ENCODE measurements around the gene DNAH17. TPM values are rescaled to one million over a fixed set of nuclear protein-coding genes. Genes with fewer than 3 reads are reported as not detected.

The DNAH17 gene
- total and polyA plus RNA-seq, 2 of the 8 experiments (the other 6 are each of a cell fraction or from before 2014, with no cell fraction given): 0.14 to 0.67 TPM

DNA sequence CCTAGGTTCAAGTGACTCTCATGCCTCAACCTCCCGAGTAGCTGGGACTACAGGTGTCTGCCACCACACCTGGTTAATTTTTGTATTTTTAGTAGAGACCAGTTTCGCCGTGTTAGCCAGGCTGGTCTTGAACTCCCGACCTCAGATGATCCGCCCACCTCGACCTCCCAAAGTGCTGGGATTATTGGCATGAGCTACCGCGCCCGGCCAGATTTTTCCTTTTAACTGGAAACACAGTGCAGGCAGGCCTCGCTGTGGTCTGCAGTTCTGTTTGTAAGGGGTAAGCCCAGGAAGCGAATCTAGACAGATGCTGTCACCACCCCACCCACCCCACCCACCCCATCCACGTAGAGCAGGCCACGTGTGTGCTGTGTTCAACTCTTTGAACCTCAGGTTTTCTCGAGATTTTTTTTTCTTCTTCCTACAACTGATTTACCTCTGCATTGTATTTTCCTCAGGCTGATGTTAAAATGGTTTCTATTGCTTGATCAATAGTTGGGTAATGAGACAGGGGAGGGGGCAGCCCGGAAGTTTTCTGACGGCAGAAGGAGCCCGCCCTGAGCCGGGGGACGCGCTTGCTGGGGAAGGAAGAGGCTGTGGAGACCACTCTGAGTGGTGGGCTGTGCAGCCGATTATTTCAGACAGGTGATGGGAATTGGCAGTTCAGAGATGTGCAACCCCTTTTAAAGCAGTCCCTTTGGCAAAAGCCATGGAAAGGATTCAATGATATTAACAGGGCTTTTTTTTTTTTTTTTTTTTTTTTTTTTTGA is 72.9 kb downstream of the DNAH17 start:
- no peak overlapping the region for H3K18ac ChIP-seq (ENCODE audit: extremely low read depth, low read length)
- no peaks in the 10 kb centered on the region for H3K9me3 ChIP-seq (ENCODE audit: insufficient read depth in 2 of 2, low read depth in 1 of 2, low read length in 1 of 2)
- 89% methylated on average over 21 of the region's 21 CpGs; no CpG with 5 or more reads in 1 of the 2 experiments for WGBS, 2 experiments (ENCODE audit: extremely low coverage in 1 of 2, insufficient coverage in 1 of 2, insufficient read length in 1 of 2, insufficient replicate concordance in 2 of 2, low coverage in 1 of 2, low lambda C conversion rate in 2 of 2, missing lambda C conversion rate in 1 of 2)
- H4K91ac ChIP-seq (replicated peaks; ENCODE audit: insufficient read length, low read length): no peak overlapping the region
- ChIA-PET POLR2A (ENCODE audit: partially characterized antibody) (no interaction called here), CTCF (ENCODE audit: partially characterized antibody) (interaction anchor here (0.7 to 0.8 kb wide), 2 partner anchors 56 to 280 kb away, joined by 3 read pairs; no protein-coding TSS in a partner anchor)
- FAIRE-seq (no peak), DNase-seq (ENCODE audit: low read depth in 1 of 2, low spot score in 2 of 2) (no peak)
- no peak overlapping the region for H3K4me2 ChIP-seq (ENCODE audit: insufficient read depth in 1 of 2, low read depth in 2 of 2, low read length in 2 of 2)
- H3K36me3 ChIP-seq (ENCODE audit: control insufficient read depth in 2 of 4, insufficient read depth in 4 of 4, low read length in 3 of 4): no peaks in the 10 kb centered on the region
- H2AFZ ChIP-seq (ENCODE audit: low read length): no peak overlapping the region
- H4K8ac ChIP-seq (ENCODE audit: extremely low read depth, insufficient read depth, low read length): no peak overlapping the region
- no peak overlapping the region for H4K5ac ChIP-seq (ENCODE audit: insufficient read length, low read depth, low read length)
- H2BK12ac ChIP-seq (ENCODE audit: low read depth, low read length): no peak overlapping the region
- no peaks in the 10 kb centered on the region for H3K4me1 ChIP-seq (replicated peaks in 1 of 4; ENCODE audit: control insufficient read depth in 3 of 4, insufficient read depth in 4 of 4, low read length in 3 of 4)
- H3K23me2 ChIP-seq (ENCODE audit: low read depth, low read length): no peaks in the 10 kb centered on the region
- H2BK5ac ChIP-seq (ENCODE audit: low read depth, low read length): no peak overlapping the region
- H2BK15ac ChIP-seq (ENCODE audit: low read length): no peak overlapping the region
- no peak overlapping the region for H3K4ac ChIP-seq (replicated peaks; ENCODE audit: insufficient read length, low read depth, low read length)
- no peaks in the 10 kb centered on the region for H3K79me2 ChIP-seq (ENCODE audit: control insufficient read depth in 1 of 2, insufficient read depth in 2 of 2, low read length in 2 of 2)
- H4K20me1 ChIP-seq (replicated peaks in 1 of 2; ENCODE audit: control insufficient read depth in 1 of 2, insufficient read depth in 2 of 2, low read length in 2 of 2): no peaks in the 10 kb centered on the region
- H3K23ac ChIP-seq (ENCODE audit: insufficient read length): no peak overlapping the region
- H3K4me3 ChIP-seq (ENCODE audit: extremely low read depth in 1 of 4, insufficient read depth in 2 of 4, low read depth in 3 of 4, low read length in 4 of 4): no peak overlapping the region
- no peak overlapping the region for H2BK120ac ChIP-seq (replicated peaks; ENCODE audit: low read depth, low read length)
- H3K9ac ChIP-seq (replicated peaks in 1 of 4; ENCODE audit: extremely low read depth in 1 of 4, low read depth in 3 of 4, low read length in 3 of 4): no peak overlapping the region
- H2AK5ac ChIP-seq (ENCODE audit: low read depth, low read length): no peak overlapping the region
- H3K14ac ChIP-seq (ENCODE audit: insufficient read length): no peak overlapping the region
- H3K27ac ChIP-seq (ENCODE audit: low read depth, low read length): no peak overlapping the region
- H2BK20ac ChIP-seq (ENCODE audit: low read length): no peak overlapping the region
- H3K56ac ChIP-seq (replicated peaks; ENCODE audit: insufficient read length, low read depth, low read length): no peak overlapping the region
- no peaks in the 10 kb centered on the region for H3K79me1 ChIP-seq (ENCODE audit: low read depth, low read length)
- H3K27me3 ChIP-seq (replicated peaks in 1 of 4; ENCODE audit: control insufficient read depth in 3 of 4, extremely low read depth in 1 of 4, insufficient read depth in 3 of 4, low read length in 3 of 4): 0 out of 7 replicates have a peak, but pooled peaks cover 0 to 2% (median 0%) of the 10 kb centered on the region in 4 experiments
- TF ChIP-seq RFX5 (IDR thresholded peaks at IDR 0.05; ENCODE audit: borderline replicate concordance, low read depth, low read length): no peak
- TF ChIP-seq CTBP2 (IDR thresholded peaks at IDR 0.05; ENCODE audit: borderline replicate concordance, insufficient read depth, insufficient read length, low read length): no peak
- TF ChIP-seq RXRA (IDR thresholded peaks at IDR 0.05; ENCODE audit: insufficient read depth, low read depth, low read length): no peak
- no peak for TF ChIP-seq SRF (IDR thresholded peaks at IDR 0.05; ENCODE audit: low read depth, low read length)
- TF ChIP-seq POLR2A (IDR thresholded peaks at IDR 0.05; ENCODE audit: control extremely low read depth in 1 of 2, low read depth in 2 of 2, low read length in 2 of 2): no peak
- TF ChIP-seq CBX5 (IDR thresholded peaks at IDR 0.05; ENCODE audit: low read depth, low read length): no peak
- TF ChIP-seq FOSL1 (IDR thresholded peaks at IDR 0.05; ENCODE audit: insufficient read depth, low read depth, low read length): no peak
- TF ChIP-seq GABPA (IDR thresholded peaks at IDR 0.05; ENCODE audit: borderline replicate concordance, insufficient read depth, low read length): no peak
- no peak for TF ChIP-seq KDM5A (IDR thresholded peaks at IDR 0.05; ENCODE audit: low read length)
- no peak for TF ChIP-seq POLR2AphosphoS5 (IDR thresholded peaks at IDR 0.05; ENCODE audit: low read depth, low read length)
- TF ChIP-seq, protein P1, sequence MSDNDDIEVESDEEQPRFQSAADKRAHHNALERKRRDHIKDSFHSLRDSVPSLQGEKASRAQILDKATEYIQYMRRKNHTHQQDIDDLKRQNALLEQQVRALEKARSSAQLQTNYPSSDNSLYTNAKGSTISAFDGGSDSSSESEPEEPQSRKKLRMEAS (IDR thresholded peaks at IDR 0.05): no peak
- no peak for TF ChIP-seq SP2 (IDR thresholded peaks at IDR 0.05; ENCODE audit: low read length)
- no peak for TF ChIP-seq JUN (IDR thresholded peaks at IDR 0.05; ENCODE audit: low read depth, low read length)
- TF ChIP-seq TCF12 (IDR thresholded peaks at IDR 0.05; ENCODE audit: low read depth, low read length): no peak
